Amniotic stem cell (primary cell): ENCODE results near the gene DDN.

Experiments
- DNase-seq: peaks from one replicate; lab custom pipeline; 2025; lab: John Stamatoyannopoulos, UW

The DDN gene

DNA sequence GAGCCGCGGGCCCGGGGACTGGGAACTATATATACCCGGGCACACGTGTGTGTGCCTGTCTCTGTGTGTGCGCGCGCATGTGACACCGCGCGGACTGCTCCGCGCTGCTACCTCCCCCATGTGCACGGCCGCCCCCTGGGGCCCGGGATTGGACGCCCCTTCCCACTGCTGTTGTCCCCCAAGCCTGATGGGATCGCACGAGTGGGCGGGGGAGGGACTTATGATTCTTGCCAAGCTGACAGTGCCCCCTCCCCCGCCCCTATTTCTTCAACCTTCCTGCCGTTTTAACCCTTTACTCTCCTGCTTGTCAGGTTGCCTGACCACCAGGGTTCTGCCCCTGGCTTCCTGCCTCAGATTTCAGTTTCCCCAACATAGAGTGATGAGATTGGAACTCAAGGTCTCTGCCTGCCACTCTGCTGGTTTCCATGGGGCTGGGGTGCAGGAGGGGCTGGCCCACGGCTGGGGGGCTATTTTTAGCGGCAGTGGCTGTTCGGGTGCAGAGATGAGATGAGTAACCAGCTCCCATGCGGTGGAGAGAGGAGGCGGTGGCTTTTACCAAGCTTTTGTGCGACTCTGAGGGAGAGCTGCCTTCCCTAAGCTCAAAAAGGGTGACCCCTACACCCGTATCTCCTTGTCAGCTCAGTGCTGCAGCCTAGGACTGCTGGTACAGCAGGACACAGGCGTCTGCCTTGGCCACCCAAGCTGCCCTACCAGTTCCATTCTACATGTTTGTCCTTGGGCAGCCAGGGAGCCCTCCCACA, at the start of gene DDN:
DDN (minus strand) TSS at position 5 of the 761 bp plus-strand sequence. CDS start 88 bp downstream, outside the sequence.
- no peak for DNase-seq

DNA sequence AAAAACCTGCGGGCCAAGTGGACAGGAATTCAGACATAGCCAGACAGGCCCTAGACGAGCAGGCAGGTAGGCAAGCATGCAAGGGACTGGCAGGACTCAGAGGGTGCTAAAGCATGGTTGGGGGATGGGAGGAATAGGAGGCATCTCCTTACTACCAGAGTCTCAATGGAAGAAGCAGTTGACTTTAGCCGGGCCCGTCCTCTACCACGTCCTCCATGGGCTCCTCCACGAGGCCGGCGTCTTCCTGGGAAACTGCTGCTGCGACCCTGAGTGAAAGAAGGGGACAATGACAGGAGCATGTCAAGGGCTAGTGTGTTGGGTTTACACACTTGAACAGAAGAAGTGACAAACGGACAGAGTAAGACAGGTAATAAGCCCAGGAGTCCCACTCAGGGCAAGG, 49.8 kb upstream of the DDN start:
- no peak for DNase-seq

DNA sequence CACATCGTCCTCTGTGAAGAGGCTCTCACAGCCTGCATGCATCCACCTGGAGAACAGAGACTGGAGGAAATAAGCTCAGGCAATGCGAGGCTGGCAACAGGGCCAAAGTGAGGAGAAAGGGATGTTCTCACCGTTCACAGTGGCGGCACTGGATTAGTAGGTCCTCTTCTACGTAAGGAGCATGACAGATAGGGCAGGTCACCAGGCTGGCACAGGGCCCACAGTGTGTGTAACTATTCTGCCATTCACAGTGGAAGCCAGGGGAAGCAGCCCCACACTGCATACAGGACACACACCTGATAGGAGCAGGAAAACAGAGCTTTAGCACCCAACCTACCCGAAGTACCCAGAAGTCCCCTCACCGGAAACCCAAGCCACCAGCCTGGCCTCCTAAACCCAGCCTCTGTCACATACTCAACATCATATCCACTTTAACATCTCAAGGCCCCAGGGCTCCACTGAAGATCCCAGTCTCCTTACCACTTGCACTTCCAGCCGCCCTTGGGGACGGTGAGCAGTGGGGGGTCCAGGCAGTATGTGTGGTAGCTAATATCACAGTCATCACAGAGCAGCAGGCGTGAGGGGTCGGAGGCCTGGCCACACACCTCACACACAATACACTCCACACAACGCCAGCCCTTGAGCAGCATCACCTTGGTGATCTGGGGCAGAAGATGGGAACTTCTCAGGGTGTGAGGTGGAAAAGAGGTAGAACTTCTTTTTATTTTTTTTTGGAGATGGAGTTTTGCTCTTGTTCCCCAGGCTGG, 47.1 kb upstream of the DDN start:
- no peak for DNase-seq

DNA sequence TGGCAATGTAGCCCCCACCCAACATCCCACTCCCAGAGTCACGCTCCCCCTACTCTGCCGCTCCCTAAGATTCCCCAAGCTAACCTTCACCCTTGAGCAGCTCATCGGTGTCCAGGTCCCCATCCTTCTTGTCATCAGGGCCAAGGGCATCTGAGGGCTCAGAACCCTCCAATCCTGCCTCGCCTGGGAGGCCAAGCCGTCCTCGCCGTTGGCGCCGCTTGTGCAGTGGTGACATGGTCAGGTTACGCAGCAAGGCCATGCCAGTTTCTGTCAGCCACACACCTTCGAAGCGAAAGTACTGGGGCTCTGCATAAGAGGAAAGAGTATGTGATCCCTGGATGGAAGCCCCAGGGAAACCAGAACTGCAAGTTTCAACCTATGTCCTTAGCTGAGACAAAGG, 45.5 kb upstream of the DDN start:
- no peak for DNase-seq

DNA sequence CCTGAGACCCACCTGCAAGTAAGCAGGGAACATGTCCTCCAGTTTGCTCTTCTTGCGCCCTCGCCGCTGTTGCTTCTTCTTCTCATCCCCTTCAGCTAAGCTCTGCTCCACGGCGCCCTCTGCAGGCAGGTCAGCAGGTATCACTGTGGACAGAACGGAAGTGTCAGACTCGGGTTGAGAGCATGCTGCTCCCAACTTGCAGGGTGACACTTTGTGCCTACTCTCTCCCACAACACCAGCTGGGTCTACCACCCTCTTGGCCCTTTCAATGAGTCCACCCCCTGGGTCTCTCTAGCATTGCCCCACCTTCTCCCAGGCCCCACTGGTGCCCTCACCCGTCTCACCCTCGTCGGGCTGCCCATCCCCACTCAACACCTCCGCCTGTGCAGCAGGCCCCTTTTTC, 44.7 kb upstream of the DDN start:
- no peak for DNase-seq

DNA sequence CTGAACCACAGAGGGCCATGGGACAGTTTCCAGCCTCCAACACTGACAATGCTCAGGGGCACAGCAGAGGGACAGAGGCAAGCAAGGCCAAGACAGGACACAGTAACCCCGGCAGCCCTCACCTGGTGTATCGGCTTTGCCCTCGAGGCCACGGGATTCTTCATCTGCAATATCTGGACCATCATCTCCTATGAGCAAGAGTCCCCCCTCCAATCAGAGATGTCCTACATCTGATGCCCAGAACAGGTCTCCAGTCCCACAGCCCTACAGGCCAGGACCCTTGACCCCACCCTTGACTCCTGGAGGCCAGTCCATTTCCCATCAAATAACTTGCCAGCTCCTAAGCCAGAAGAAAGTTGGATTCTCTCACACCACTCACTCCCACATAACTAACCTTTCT, 44.1 kb upstream of the DDN start:
- no peak for DNase-seq

DNA sequence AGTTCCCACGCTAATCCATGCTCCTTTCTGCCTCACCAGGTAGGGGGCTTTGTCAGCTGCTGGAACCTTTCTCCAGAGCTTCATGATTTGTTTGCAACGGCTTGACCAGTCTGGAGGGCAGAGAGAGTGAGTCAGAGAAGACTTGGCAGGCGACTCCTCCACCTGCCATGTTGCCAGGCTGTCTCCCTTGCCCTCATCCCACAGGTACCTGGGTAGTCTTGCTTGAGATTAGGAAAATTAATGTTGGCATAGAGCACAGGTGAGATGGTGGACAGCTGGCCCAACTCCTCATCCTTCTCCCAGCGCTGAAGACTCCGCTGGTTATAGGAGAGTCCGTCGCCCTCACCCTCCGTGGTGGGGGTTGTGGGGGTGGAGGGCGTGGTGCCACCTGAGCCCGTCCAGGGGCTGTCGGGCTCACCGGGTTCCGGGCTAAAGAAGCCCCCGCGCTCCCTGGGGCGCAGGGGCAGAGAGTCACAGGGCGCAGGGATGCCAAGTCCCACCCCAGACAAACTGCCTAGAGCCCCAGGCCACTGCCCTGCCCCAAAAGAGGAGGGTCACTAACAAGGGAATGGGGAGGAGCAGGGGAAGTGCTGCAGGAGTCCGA, 42.8 kb upstream of the DDN start:
- DNase-seq, result no peak

DNA sequence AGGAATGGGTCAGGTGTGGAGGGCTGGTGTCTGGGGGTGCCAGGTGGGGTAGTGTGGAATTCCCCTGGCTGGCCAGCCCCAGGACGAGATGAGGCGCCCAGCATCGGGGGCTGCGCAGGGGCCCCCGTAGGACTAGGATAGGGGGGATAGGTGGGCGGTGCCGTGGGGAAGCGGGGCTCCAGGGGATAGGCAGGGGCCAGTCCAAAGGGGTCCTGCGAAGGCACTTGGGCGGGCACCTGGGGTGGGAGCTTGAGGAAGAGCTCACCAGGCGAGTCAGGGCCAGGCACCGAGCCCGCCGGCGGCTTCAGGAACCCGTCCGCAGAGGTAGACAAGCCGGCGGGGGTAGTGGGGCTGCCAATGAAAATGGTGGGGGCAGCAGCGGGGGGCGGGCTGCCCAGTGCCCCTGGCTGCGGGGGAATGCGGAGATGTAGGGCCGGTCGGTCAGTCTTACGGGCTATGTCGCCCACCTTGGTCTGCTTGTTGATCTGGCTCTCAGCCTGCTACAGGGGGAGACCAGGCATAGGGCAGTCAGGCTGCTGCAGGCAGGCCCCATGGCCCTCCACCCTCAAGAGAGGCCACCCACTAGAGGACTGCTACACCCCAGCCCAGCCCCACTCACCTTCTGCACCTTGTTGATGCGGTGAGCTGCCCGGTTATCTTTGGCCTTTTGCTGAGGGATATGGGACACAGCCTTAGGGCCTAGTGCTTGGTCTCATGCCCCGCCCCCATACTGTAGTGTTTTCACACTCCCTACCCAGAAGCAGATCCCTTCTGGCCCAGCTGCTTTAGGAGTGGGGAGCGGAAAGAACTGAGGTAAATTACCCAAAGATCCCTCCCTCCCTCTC, 42.1 kb upstream of the DDN start:
- no peak for DNase-seq

DNA sequence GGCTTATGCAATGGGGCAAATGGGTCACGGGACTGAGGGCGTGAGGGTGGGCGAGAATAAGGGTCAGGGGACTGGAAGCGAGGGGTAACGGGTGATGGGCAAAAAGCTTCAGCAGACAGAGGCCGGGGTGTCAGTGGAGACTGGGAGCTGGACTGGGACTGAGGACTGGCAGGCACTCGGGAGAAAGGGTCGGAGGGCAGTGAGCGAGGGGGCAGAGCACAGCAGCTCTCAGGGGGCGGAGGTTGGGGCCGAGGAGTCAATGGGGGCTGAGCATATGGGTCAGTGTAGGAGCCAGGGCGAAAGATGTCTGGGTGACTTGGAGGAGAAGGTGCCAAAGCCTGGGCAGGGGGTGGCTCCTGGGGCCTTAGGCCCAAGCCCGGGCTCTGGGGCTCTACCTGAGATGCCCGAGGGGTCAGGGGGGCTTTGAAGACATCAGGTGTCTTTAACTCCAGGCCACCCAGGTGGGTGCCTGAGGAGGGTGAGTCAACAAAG, 41.2 kb upstream of the DDN start:
- DNase-seq, result no peak

DNA sequence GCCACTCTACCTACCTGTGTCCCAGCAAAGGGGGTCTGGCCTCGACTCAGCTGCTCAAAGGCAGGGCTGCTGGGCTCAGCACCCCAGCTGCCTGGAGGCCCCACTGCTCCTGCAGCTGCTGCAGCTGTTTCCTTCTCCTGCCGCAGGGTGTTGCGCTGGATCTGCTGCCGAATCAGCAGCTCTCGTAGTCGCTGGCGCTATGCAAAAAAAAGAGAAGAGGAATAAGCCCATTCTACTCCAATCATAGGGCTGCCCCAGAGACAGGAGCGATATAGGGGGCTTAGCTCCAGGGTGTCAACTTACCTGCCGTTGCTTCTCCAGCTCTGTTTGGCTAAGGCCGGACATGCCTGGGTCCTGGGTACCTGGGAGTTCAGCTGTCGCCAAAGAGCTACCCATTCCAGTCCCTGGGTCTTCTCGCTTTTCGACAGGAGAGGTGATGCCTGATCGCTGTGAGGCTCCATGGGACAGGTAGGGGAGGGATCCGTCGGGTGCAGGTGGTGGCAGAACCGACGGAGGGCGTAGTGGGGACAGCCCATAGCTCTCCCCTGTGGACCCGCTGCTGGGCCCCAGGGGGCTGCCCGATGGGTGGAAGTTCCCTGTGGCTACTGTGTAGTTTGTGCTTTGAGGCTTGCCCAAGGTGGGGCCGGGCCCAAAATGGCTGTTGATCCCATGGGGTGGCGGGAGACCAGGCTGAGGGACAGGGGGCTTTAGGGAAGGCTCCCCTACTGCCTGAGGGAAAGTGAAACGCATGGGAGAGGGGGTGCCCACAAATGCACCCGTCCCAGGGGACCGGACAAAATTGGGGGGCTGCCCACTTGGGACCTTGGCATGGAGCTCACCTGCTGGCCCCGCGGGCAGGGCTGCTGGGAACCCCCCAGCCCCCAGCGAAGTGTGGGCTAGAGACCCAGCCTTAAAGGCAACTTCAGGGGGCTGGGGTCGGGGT, 40.5 kb upstream of the DDN start:
- DNase-seq, result no peak

DNA sequence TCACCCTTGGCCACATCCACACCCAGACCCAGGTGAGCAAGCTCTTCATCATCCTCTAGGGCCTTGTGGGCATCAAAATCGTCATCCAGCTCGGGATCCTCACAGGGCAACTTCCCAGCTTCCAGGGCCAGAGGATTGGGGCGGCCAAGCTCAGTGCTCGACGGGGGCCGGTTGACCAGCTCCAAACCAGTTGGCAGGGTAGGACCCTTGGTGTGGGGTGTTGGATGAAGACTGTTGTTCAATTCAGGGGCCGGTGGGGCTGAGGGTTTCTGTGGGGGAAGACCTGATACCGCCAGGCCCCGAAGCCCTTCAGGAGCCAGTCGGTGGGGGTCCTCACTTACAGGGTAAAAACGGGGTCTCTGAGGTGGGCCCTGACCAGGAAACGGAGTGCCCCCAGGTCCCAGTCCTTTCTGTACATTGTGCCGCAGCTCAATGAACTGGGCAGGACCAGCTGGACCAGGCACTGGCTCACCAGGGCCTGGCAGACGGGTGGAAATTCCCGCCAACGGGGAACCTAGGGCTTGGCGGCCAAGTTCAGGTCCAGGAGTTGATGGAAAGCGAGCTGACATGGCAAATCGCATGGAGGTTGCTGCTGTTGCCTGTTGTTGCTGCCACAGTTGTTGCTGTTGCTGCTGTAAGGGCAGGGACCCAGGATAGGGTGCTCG, 39.2 kb upstream of the DDN start:
- DNase-seq, result no peak

DNA sequence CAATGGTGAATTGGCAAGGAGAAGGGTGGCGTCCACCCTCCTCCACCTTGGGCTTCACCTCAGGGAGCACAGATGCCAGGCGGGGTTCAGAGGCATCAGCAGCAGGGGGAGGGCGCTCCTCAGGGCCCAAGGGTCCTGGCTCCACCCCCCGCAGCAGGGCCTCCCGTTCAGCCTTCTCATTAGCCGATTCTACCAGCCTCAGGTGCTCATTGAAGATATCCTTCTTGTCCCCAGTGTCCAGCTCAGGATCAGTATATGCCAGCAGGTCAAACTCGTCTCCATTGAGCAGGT, 38.7 kb upstream of the DDN start:
- DNase-seq, result no peak

DNA sequence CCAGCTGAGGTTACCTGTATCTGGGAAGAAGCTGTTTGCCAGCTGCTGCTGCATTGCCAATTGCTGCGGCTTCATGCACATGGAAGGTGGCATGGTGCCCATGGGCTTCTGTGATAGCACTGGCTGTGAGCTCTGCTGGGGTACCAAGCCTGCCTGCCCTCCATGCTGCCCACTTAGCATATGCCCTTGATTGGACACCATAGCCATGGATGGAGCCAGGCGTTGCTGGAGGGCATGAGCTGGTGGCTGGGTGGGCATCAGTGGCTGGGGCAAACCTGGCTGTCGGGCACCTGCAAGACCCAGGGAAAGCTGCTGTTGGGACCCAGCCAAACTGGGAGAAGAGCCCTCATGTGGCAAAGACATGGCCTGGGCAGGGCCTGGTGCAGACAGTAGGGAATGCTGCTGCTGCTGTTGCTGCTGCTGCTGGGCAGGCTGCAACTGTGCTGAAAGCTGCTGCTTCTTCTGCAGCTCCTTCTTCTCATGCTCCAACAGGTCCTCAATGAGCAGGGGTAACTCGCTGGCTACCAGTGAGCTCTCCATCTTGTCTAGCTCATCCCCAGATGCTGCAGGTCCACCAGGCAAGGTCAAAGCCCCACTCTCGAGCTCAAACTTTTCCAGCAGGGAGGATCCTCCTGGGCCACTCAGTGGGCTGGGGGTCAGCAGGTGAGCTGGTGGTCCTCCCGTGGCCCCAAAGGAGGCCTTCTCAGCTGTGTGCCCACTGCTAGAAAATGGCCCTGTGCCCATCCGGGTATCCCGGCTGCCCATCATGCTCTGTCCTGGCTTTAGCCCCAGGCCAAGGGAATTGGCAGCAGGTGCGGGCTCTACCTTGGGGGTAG, 38.2 kb upstream of the DDN start:
- DNase-seq, result no peak

DNA sequence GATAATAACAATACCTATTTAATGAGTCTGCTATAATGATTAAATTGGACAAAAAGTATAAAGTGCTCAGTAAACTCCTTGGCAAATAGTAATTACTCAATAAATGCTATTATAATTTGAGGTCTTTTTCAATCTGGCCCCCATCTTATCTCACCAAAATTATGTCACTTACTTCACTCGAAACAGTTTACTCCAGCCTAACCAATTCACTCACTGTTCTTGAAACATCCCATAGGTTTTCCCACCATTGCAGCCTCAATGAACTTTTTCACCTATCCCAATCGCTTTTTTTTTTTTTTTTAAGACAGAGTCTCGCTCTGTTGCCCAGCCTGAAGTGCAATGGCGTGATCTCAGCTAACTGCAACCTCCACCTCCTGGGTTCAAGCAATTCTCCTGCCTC, 36.9 kb upstream of the DDN start:
- no peak for DNase-seq

DNA sequence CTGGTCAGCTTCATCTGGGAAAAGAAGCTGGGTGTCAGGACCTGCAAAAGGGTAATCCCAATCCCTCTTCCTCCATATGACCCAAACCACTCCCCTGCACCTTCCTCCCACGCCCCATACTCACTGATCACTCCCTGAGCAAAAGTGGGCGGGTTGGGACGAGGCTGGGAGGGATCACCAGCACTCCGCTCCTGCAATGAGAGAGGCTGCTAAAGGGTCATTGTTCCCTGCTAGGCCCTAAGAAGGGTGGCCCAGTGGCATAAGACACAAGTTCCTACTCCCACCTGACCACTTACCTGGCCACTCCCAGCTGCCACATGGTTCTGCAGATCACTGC, 35.1 kb upstream of the DDN start:
- DNase-seq, result no peak

DNA sequence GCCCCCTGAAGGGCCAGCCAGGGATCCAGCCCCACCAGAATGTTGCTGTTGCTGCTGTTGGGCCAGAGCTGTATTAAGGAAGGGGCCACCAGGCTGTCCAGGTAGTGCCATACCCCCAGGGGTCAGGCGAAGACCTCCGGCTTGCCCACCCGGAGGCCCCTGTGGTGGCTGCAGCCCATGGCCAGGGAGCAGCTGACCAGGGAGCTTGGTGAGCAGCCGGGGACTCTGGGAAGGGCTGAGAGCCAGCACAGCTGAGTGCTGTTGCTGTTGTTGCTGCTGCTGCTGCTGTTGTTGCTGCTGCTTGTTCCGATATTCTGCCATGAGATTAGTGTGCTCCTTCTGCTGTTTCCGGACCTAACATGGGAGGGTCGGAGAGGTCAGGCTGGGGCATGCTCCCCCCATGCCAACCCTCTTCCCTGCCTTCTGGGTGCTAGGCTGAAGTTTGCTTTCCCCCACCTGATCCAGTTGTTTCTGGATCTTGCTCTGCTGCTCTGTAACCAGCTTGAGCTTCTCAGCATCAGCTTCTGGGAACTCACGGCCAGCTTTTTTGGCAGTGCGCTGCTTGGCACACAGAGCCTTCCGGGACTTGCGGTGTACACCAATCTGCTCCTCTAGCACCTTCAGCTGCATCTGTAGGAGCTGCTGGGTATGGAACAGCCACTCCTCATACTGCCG, 34.6 kb upstream of the DDN start:
- no peak for DNase-seq

DNA sequence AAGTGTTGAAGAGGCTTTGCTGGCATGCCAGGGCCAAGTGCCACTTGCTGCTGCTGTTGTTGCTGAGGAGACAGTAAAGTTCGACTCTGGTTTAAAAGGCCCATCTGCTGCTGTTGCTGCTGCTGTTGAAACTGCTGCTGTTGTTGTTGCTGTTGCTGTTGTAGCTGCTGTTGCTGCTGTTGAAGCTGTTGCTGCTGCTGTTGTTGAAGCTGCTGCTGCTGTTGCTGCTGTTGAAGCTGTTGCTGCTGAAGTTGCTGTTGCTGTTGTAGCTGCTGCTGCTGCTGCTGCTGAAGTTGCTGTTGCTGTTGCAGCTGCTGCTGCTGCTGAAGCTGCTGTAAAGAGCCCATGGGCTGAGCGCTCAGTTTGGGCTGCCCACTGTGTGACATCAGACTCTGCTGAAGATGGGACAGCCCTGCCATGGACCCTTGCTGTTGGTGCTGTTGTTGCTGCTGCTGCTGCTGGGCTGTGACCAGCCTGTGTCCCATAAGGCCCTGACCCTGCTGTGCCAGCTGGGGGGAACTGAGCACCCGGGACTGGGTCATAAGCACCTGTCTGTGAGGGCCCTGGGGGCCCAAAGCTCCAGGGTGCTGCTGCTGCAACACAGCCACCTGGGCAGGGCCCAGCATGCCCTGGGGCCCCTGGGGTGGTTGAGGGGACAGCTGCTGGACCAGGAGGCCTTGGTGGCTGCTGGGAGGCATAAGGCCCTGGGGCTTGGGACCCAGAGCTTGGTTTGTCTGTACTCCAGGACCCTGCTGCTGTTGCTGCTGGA, 33.7 kb upstream of the DDN start:
- no peak for DNase-seq

DNA sequence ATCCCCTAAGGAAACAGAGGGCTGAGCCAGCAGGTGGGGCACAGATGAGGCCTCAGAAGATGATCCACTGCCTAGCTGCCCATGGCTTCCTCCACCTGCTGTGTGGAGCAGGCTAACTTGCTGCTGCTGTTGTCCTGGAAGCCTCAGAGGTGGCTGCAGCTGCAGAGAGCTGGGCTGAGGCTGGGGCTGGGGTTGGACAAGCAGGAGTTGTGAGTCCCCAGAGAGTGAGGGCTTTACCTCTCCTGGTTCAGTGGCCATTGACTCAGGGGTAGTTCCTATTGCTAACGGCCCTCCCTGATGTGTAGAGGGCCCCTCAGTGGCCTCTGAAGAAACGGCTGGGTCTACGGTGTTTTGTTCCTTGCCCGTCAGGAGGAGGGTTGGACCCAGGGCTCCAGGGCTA, 33.1 kb upstream of the DDN start:
- no peak for DNase-seq
